HCT116 (cell line): ENCODE measurements around the gene MBD3.

Source experiments
- CEBPB ChIP-seq: IDR thresholded peaks from 2 replicates; pipeline ENCODE4 v1.6.1; 2012; ENCODE audit warnings: low read depth
- EZH2 ChIP-seq: fragments of 200-600 bp; sonication (generic); IDR thresholded peaks from 2 replicates; pipeline ENCODE4 v1.6.1; 2017; ENCODE audit warnings: antibody characterized with exemption, mixed run types
- EZH2phosphoT487 ChIP-seq: fragments of 200-600 bp; IDR thresholded peaks from 2 replicates; pipeline ENCODE4 v1.6.1; 2018; ENCODE audit warnings: antibody characterized with exemption, borderline replicate concordance
- JUND ChIP-seq: IDR thresholded peaks from 2 replicates; pipeline ENCODE4 v1.6.1; 2012
- POLR2A ChIP-seq: IDR thresholded peaks from 2 replicates; pipeline ENCODE4 v1.7.0; 2011; ENCODE audit warnings: borderline replicate concordance; ENCODE audit not compliant: insufficient read depth, insufficient read length; ENCODE audit errors: extremely low read depth
- RAD21 ChIP-seq: IDR thresholded peaks from 2 replicates; pipeline ENCODE4 v1.6.1; 2012; ENCODE audit warnings: low read depth, mild to moderate bottlenecking
- SP1 ChIP-seq: IDR thresholded peaks from 2 replicates; pipeline ENCODE4 v1.6.1; 2012; ENCODE audit warnings: low read depth
- SRF ChIP-seq: IDR thresholded peaks from 2 replicates; pipeline ENCODE4 v1.6.1; 2012; ENCODE audit warnings: low read depth
- YY1 ChIP-seq: IDR thresholded peaks from 2 replicates; pipeline ENCODE4 v1.6.1; 2011; ENCODE audit warnings: low read length, low read depth, moderate library complexity, mild to moderate bottlenecking; ENCODE audit not compliant: insufficient replicate concordance; ENCODE audit errors: extremely low read depth
- ZFX ChIP-seq: fragments of 450-650 bp; IDR thresholded peaks from 2 replicates; pipeline ENCODE4 v1.6.1; 2017
- ZNF274 ChIP-seq: fragments of 200-500 bp; sonication (Bioruptor generic); IDR thresholded peaks from 2 replicates; pipeline ENCODE4 v1.6.1; 2014; ENCODE audit warnings: mild to moderate bottlenecking, low read depth, low read length, inconsistent platforms
- TF ChIP-seq, protein P1 (sequence below), 3 experiments: fragments of 200-600 bp in 1 of 3; sonication (generic) in 1 of 3; IDR thresholded peaks in 2 of 3; conservative IDR thresholded peaks in 1 of 3; 2 replicates each; pipeline ENCODE4 v1.5.1; 2012 to 2017; ENCODE audit warnings: low read depth in 2 of 3, low read length in 2 of 3, antibody characterized with exemption in 1 of 3, borderline replicate concordance in 1 of 3, control low read depth in 1 of 3, mild to moderate bottlenecking in 1 of 3, mixed read lengths in 1 of 3, mixed run types in 1 of 3, moderate library complexity in 1 of 3; ENCODE audit not compliant: insufficient read depth in 1 of 3
- TF ChIP-seq, protein P2 (sequence below): IDR thresholded peaks from 2 replicates; pipeline ENCODE4 v1.6.1; 2012

DNA sequence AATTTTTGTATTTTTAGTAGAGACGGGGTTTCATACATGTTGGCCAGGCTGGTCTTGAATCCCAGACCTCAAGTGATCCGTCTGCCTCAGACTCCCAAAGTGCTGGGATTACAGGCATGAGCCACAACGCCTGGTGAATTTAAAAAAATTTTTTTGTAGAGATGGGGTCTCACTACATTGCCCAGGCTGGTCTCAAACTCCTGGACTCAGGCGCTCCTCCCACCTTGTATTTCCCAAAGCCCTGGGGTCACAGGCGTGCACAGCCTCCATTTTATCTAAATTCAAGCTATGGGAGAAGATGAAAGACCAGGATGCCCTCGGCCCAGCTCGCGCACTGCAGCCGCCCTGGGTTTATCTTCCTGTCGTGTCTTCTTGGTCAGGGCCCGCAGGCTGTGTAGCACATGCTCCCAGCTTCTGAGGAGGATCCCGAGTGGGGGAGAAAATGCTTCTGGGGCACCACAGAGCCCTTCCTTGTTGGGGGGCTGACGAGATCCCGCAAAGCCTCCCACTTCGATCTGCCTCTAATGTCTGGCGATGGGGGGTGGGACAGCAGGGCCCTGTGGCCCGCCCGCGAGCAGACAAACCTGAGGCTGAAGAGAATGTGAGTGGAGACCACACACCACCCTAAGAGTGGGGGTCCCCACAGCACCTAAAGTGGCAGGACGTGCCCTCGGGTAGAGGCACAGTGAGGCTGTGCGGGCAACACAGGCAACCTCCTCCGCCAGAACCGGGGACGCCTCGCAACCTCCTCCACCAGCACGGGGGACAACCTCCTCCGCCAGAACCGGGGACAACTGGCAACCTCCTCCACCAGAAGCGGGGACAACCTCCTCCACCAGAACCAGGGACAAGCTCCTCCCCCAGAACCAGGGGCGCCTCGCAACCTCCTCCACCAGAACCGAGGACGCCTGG is 43.9 kb upstream of the MBD3 start:
- no peak for TF ChIP-seq EZH2
- TF ChIP-seq ZNF274 = no peak
- no peak for TF ChIP-seq SRF
- no peak for TF ChIP-seq SP1
- no peak for TF ChIP-seq POLR2A
- TF ChIP-seq, protein P1, sequence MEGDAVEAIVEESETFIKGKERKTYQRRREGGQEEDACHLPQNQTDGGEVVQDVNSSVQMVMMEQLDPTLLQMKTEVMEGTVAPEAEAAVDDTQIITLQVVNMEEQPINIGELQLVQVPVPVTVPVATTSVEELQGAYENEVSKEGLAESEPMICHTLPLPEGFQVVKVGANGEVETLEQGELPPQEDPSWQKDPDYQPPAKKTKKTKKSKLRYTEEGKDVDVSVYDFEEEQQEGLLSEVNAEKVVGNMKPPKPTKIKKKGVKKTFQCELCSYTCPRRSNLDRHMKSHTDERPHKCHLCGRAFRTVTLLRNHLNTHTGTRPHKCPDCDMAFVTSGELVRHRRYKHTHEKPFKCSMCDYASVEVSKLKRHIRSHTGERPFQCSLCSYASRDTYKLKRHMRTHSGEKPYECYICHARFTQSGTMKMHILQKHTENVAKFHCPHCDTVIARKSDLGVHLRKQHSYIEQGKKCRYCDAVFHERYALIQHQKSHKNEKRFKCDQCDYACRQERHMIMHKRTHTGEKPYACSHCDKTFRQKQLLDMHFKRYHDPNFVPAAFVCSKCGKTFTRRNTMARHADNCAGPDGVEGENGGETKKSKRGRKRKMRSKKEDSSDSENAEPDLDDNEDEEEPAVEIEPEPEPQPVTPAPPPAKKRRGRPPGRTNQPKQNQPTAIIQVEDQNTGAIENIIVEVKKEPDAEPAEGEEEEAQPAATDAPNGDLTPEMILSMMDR (IDR thresholded peaks at IDR 0.05 in 2 of 3, conservative IDR thresholded peaks at IDR 0.05 in 1 of 3; ENCODE audit: borderline replicate concordance in 1 of 3, insufficient read depth in 1 of 3, low read depth in 2 of 3, low read length in 2 of 3) = no peak
- TF ChIP-seq, protein P2, sequence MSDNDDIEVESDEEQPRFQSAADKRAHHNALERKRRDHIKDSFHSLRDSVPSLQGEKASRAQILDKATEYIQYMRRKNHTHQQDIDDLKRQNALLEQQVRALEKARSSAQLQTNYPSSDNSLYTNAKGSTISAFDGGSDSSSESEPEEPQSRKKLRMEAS = no peak
- TF ChIP-seq EZH2phosphoT487 = no peak
- TF ChIP-seq YY1 = no peak
- TF ChIP-seq JUND = no peak
- no peak for TF ChIP-seq RAD21
- TF ChIP-seq ZFX = no peak
- no peak for TF ChIP-seq CEBPB
